Right lobe of liver (tissue), 4 donors: ENCODE data around the gene AOAH.

ENCODE experiments used
- CTCF ChIP-seq, 4 donors: fragments of 200-600 bp in 3 of 4; fragments of 450-650 bp in 1 of 4; IDR thresholded peaks; one replicate each; pipeline versions ENCODE4 v1.5.1 to v1.8.0; 2016 to 2022; ENCODE audit warnings: antibody characterized with exemption in 4 of 4, mild to moderate bottlenecking in 2 of 4
- POLR2A ChIP-seq: fragments of 450-650 bp; IDR thresholded peaks from one replicate; pipeline ENCODE4 v1.6.1; 2017; ENCODE audit warnings: antibody characterized with exemption, mild to moderate bottlenecking
- donor health status: DM: no; HTN: no; CAD: no.
- donor health status: DM: no; HTN: no; CAD: no.
- donor health status: DM: no; HTN: yes; CAD: no.

- TF ChIP-seq CTCF (IDR thresholded peaks at IDR 0.05) (no peak), POLR2A (no peak)
Measured at GRCh38 chr7:36663481-36663880, 60.8 kb downstream of the AOAH start.
